Stimulated activated CD4-positive, alpha-beta T cell treated with anti-CD3 and anti-CD28 coated beads, Interleukin-1b, Interleukin-23, amount 100 ng/mL, for 1 hour (primary cell): ENCODE measurements around the gene POLR1A.
A peak's percentile ranks its signal among the peaks of the same experiment; 100 is the strongest.

ENCODE experiments used
- DNase-seq, 2 donors: peaks; one replicate each; pipeline ENCODE4 v3.0.0-alpha.2; 2020; ENCODE audit warnings: low read depth in 2 of 2

Gene POLR1A

DNA sequence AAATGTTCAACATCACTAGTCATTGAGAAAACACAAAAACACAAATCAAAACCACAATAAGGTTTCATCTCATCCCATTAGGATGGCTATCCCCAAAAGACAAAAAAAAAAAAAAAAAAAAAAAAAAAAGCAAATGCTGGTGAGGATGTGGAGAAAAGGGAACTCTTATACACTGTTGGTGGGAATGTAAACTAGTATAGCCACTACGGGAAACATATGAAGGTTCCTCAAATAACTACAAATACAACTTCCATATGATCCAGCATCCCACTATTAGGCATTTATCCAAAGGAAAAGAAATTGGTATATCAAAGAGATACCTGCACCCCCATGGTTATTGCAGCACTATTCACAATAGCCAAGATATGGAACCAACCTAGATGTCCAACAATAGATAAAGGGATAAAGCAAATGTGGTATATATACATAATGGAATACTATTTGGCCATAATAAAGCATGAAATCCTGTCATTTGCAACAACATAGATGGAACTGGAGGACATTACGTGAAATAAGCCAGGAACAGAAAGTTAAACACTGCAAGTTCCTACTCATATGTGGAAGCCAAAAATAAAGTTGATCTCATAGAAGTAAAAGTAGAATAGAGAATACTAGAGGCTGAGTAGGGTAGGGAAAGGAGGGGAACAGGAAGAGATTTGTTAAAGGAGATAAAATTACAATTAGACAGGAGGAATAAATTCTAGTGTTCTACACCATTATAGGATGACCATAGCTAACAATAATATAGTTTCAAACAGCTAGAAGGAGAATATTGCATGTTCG, 8.4 kb downstream of the POLR1A start:
- DNase-seq, result no peak

DNA sequence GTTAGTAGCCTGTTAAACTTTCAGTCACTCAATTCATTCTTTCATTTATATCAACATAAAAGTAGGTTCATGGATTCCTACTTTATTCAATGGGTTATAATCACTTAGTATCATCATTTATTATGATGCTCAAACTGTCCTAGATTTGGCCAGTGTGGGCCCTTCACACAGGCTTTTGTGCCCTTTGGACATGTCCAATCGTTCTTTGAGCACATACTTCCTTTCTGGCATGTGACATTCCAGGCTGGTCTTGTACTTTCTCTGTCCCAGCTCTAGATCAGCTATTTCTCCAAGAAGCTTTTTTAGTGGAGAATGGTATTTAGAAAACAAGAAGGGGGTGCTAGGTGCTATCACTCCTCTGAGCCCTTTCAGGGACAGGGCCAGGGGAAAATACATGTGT, 11.5 kb downstream of the POLR1A start:
- no peak for DNase-seq

DNA sequence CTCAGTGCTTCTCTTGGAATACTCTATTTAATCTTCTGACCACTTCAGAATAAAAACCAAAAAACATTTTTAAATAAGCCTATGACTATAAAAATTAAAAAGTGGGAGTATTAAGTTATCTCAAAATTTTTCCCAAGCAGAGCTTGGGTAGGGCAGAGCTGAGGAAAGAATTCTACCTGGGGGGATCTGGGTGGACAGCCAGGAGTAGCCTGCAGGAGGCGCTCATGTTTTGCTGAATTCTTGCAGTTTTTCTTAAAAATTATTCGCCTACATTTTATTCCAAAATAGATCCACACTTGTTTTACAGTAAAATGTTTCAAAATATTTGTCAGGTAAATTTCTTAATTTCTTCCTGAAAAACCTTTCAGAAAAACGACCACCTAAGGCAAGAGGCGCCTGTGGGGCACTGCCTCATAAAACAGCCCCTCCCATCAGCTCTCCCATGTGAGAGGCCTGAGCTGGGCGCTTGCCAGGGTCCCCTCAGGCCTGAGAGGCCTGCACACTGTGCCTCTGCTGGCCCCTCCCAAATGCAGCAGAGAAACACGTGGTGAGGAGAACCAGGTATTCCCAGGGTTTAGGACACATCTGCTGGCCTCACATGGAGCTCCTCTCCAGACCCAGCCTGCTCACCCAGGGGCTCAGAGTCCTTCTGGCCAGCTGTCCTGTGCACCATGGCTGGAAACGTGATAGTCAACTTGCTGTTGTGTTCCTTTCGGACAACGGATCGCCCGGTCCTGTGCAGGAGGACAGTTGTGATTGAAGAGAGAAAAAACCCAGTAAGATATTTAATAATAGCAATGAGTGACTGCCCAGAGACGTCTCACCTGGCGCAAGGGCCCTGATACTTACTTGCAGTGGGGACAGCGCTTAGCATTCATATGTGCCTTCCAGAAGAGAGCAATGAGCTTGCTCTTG, 17.5 kb downstream of the POLR1A start:
- DNase-seq, result no peak

DNA sequence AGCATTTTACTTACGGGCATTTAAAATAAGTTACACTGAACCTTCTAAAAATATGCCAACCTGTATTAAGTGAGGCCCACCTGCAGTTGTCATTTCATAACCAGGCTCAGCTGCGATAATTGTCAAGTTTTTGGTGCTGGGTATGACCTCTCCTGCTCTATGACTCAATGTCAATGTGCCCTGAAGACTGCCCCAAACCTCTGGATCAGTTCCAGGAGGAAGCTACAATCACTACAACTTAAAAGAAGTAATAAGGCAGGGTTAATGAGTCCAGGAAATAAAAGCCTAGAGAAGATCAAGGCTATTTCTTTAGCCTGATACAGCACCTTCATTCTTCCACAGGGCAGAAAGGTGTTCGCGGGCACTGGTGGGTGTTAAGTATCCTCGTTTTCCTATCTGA, 22.9 kb downstream of the POLR1A start:
- DNase-seq, result no peak

DNA sequence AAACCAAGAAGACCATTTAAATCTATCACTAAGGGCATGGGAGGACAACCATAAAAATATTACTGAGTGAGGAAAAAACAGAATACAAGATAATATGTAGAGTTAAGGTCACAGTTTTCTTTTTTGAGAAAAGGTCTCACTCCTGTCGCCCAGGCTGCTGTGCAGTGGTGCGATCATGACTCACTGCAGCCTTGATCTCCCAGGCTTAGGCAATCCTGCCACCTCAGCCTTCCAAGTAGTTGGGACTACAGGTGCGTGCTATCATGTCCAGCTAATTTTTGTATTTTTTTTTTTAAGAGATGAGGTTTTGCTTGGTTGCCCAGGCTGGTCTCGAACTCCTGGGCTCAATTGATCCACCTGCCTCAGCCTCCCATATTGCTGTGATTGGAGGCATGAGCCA, 24.0 kb downstream of the POLR1A start:
- no peak for DNase-seq

DNA sequence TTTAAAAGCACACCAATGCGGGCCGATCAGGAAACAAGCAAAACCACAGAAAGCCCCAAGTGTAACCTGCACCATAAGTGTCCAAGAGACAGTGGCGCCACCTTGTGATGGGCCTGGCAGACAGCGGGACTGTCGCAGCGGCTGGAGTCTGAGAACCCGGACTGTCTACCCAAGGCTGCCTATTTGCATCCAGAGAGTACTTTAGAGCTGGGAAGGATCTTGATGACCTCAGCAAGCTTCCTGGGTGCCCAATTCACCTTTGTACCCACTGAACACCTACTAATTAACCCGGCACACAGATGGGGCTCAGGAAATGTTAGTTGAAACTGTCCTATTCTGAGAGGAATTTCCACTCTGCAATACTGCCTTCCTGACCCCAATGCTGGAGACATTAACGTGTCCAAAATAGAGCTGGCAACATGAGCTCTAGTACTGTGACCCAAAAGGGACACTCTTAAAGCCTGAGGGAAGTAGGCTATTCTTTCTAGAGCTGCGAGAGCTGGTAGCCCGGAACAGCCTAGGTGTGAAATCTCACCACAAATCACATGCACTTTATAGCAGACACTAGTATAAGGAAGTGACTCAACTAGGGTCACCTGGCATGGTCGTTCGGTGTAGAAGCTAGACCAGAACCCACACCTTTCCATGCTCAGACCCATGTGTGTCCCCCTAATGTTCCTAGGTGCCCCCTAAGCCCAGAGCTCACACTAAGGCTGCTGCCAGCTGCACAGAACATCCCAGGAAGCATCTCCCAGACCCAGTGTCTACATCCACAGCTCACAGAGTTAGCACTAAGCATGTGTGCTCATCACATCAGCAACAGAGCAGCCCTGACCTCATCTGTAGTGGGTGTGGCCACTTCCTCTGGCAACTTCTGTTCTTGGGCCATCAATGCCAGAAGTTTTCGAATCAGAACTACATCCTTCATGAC, 25.4 kb downstream of the POLR1A start:
- DNase-seq, result peak; percentile 54 to 56

DNA sequence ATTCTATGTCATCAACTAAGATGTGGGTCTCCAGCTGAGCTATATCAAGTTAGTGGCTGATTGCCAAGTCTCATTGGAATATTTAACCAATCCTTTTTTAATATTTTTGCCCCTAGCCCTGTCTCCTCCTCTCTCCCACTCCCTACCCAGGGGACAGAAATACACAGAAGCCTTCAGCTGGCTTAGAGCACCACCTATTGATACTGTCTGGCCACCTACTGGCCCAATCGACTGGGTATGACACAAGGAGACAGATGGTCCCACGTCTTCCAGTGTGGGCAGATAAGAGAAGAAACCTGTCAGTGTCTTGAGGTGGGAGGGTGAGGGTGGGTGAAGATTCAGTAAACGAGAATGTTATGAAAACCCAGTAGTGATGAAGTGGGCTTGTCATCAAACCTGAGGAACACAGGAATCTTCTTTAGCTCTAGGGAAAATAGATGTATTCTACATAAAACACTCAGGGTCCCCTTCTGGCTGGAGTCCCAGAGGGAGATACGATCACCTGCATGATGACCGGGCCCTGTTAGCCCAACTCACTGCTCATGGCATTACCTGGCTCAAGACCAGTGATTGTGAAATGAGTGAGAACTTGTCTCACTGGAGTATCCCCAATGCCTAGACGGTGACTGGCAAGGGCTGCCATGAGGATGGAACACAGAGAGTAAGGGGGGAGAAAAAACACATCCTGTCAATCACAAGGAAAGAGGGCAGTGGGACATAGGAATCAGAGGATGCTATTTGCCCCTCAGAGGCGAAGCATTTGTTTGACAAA, 26.7 kb downstream of the POLR1A start:
- no peak for DNase-seq

DNA sequence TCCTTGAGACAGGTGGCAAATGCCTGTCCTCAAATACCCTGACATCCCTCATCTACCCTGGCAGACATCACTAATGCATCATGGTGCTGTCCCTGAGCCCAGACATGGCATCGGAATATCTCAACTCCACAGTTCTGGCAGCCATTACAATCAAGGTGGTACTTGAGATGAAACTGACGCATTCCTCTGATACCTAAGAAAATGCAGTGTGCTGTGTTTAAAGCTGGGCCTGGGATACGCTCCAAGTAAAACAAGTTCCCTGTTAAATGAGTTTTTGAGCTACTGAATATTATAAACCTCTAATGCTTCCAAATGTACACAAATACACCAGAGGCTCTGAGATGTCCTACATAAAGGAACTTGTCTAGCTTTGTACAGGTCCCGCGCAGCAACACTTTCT, 29.8 kb downstream of the POLR1A start:
- DNase-seq, result no peak

DNA sequence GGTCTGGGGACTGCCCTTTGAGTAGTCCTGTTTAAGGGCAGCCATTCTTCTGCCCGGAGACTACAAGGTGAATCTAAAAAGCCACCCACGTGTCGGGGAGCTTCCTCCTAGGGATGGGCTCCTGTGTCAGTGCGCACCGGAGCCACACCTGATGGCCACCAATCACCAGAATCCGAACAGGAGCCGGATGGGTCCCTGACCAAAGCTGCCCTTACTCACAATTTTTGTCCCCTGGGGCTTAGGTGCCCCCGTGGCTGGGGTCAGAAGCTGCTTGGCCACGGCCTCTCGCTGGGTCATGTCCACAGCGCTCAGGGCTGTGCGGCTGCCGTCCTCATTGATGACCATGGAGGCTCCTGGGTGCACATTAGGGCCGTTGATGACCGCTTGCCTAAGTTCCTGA, 30.9 kb downstream of the POLR1A start:
- DNase-seq, result no peak

DNA sequence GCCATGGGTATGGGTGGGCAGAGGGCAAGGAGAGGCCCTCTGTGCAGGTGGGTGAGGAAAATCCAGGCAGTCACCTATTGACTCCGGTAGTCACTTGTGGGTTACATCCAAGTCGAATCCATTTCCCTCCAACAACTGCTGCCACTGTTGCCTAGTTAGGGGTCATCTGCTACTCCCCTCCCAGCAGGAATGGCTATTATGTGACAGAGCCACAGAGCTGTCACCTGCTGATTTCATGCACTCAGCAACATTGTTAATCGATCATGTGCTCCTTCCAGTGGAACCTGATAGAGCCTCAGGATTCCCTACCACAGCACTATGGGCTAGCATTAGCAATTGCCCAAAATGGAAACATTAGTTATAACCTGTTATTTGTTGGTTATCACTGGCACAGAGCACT, 31.4 kb downstream of the POLR1A start:
- no peak for DNase-seq

DNA sequence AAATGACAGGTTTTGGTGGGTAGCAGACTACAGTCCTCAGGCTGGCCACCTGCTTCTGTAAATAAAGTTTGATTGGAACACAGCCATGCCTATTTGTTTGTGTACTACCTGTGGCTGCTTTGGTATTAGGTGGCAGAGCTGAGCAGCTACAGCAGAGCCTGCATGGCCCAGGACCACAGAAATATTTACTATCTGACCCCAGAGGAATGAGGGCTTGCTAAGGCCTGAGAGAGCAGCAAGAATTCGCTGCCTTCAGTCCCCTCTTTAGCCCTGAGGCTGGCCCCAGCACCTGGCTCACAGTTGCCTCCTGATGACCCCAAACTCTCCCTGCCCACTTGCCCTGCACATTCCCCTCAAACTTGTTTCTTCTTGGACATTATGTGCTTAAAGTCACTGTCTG, 32.5 kb downstream of the POLR1A start:
- no peak for DNase-seq

DNA sequence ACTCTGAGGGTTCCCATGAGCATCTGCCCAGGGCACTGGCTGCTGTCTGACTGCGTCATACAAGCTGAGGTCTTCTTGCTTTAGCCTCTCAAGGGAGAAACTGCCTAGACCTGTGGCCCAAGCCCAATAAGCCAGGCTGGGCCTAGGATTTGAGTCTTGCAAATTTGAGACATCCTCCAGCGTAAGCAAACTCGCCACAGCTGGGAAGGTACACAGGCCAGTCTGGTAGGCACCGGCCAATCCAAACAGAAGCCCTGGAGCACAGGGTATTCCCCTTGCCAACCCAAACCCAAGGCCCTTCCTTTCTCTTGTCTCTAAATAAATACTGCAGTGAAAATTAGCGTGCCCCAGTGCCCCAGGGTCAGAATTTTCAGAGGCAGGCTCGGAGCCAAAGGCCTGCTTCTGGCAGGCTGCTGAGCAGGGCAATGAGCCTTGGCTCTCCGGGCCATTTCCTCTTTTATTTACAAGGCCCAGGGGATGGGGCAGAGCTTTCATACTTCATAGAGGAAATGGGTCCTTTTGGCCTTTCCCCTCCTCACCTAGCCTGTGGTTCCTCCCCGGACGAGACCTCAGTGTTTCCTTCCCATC, 33.3 kb downstream of the POLR1A start:
- DNase-seq, result no peak

DNA sequence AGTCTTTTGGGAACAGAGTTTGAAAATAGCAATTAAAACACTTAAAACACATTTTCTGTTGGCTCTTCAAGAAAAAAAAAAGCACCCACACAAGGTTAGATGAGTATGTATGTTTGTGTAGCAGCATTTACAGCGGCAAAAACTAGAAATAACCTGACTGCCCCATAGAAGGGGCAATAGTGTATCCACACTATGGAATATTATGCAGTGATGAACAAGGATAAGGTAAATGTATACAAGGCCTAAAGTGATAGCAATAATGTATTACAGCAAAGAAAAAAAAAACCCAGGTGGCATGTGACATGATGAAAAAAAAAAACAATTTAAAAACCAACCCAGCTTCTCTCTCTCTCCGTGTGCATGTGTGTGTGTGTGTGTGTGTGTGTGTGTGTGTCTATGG, 34.8 kb downstream of the POLR1A start:
- DNase-seq, result no peak

DNA sequence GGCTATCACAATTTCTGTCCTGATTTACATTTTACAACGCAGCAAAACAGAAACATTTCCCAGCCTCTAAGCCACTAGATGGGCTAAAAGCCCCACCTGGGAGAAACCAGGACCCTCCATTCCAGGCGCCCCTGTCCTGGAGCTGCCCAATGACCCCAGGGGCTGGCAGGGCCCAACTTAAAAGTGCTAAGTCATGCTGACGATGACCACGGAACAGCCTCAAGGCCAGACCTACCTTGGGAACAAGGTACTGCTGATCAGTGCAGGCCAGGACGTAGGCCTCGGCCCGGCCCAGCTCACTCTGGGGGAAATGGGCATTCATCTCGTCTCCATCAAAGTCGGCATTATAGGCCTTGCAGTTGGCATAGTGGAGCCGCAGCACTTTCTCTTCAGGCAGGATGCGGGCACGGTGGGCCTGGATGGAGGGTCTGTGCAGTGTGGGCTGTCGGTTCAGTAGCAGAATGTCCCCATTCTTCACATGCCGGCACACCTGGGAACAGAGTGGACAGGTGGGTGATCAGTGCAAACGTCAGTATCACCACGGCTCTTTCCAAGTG, 35.8 kb downstream of the POLR1A start:
- DNase-seq, result no peak

DNA sequence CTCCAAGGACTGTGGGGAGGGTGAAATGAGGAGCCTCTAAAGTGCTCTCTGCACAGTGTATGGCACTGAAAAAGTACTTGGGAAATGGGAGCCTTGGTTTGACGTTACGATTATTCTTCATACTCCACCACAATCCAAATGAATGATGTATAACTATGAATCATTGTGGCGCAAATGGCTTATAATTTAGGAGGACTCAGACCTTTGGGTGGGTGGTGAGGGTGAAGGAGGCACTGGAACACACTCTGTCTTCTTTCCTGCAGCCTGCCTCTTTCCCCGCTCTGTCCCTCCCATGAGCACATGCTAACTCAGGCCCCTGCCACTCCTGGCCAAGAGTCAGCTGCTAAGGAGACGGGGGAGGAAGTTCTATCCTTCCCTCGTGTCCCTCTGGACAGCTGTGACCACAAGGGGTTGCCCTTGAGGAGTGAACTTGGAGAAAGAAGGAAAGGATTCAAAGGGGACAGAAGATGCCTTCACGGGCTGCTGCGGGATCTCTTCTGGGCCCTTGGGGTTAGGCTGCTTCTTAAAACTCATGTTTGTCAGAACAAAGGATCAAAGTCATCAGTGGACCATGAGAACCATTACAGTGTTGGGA, 36.5 kb downstream of the POLR1A start:
- no peak for DNase-seq

DNA sequence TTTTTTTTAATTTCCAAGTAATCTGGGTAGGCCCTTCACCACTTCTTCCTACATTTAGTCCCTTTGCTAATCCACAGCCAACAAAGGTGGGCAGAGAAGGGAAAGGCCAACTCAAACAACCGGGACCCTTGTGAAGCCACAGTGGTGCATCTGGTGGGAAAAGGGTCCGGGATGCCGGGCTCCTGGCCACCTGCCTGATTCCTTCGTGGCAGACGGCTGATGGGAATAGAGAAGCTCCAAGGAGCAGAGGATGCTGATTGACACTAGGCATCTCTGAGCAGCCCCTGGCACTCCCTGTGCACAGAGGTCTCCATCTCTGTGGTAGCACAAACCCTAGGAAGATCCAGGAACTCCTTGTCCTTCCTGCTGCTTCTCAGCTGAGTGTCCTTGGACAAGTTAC, 37.0 kb downstream of the POLR1A start:
- no peak for DNase-seq

DNA sequence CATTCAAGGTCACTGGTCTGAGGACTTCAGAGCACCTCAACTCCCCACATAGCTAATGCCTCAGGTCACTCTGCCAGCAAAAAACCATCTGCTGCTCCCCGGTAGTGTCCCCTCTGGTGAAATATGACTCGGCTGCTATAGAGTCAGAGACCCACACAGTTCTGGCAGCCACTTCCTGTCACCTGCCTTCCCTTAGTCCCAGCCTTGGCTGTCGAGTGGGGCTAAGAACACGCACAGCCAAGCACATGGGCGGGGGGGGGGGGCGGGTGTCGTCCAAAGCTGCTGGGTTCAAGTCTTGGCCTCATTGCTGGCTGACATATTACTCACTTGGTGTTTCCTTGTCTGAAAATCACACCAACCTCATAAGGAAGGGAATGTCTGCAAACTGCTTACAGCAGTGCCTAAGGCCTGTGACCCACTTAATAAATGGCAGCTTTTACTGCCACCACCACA, 37.5 kb downstream of the POLR1A start:
- no peak for DNase-seq

DNA sequence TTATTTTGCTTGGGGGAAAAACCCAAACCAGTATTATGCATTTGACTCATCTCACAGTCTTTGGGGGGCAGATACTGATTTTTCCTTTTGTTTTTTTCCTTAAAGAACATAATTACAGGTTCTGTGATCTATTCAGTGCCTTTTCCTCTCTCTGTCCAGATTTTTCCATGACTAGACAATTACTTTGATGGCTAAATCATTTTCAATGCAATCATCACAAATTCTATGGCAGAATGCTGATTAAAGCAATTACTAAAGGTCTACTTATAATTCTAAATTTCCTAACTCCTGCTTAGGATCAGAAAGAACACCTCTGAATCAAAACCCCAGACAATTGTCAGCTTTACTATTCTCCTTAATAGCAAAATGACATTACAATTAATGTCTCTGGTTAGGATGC, 38.8 kb downstream of the POLR1A start:
- DNase-seq, result no peak

DNA sequence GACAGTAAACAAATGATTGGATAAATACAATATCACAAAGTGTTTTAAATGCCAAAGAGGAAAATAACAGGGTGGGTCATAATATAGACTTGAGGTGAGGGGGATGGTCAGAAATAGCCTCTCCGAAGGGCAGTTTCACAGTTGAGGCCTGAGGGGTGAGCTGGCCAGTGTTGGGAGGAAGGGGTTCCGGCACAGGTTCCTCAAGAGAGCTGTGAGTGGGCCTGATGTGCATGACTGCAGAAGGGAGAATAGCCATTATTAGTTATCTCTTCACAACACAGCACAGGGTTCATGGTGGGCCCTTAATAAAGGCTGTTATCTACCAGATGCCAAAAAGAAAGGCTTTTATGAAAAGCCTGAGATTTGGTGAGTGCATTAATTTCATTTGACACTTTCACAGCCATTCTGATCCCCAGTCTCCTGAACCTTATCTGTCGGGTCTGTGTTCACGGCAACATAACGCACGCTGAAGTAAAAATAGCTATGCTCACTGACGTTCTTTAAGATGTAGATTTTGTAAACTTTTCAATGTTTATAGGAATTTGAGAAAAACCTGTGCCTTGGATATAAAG, 39.6 kb downstream of the POLR1A start:
- no peak for DNase-seq

DNA sequence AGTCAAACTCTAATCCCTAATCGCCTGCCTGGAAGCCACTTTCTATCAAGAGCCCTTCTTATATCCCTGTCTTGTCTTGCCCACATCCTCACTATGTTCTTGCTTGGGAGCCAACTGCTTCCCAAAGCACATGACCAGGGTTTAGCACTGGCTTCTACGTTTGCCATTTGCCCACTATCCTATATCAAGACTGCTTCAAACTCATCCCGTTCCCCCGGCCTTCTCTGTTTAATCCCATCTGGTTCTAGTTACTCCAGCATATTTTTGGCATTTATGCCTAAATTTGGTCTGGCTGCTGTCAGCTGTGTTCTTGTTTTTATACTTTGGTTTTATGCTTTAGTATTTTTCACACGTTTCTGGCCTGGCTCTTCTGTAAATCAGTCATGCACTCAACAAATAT, 40.2 kb downstream of the POLR1A start:
- no peak for DNase-seq
